HuH-7.5 (cell line): Measurements from ENCODE around the gene CPD.
"Not testable (repeated sequence)": the region's sequence is repeated elsewhere in the genome, so short reads cannot be mapped to it uniquely, and the experiment has no call there.

Experiments used
- DNase-seq: peaks from one replicate; pipeline ENCODE4 v3.0.0; 2011; ENCODE audit warnings: low spot score

CPD gene

DNA sequence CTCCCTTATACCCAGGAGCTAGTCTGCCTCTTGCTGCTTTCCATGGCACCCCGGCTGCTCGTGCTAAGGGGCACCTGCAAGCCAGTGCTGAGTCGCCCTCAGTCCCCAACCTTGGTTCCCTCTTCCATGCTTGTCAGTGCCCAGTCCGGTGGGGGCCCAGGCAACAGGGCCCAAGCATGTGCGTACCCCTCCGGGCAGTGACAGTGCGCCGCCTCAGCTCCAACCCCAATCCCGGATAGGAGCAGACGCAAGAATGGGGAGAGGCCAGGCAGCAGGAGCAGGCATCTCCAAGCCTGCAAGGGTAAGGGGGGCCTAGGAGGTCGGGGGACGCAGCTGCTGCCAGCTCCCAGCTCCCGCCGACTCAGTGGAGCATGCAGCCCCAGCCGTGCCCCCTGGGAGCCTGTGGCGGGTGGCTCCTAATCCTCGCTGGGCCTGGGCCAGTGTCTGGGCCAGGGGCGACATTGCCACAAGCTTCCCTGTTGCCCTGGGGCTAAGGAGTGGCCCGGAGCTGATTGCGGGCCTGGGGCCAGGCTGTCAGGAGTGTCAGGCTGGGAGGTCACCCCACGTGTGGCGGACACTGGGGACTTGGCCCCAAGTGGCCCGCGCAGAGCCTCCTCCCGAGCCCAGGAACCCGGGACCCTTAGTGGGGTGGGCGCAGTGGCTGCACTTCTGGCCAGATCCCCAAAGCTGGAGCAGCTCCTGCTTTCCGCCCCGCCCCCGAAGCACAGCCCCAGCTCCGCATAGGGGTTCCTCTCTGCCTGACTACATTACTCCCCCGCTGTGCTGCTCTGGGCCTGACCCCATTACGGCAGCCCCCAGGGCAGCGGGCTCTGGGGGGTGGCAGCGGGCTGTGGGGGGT, 9.8 kb downstream of the CPD start:
- no peak for DNase-seq

DNA sequence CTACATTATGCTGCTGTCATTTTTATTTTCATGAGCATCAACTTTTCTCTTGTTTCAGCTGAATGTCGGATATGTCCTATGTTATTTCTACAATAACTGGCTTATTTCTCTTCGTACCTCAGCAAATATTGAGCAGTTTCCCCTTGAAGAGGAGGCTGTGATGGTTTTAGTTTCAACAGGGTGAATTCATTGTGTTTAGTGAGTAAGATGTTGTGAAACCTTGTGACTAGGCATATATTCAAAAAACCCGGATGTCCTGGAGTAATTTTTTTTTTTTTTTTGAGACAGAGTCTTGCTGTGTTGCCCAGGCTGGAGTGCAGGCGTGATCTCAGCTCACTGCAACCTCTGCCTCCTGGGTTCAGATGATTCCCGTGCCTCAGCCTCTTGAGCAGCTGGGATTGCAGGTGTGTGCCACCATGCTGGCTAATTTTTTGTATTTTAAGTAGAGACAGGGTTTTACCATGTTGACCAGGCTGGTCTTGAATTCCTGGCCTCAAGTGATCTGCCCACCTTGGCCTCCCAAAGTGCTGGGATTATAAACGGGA, 11.1 kb downstream of the CPD start:
- DNase-seq: no peak

DNA sequence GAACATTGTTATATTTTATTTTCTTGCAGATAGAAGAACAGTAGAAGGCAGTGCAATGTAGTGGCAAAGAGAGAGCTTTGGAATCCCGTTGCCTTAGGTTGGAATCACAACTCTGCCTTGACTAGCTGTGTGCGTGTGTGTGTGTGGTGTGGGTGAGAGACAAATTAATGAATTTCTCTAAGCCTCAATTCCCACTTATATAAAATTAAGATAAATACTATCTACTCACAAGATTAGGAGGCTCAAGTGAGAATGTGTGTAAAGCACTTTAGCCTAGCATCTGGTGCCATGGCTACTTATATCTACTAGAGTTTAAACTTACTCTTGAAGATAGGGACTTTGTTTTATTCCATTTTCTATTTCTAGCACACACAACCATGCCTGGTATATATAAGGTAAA, 12.8 kb downstream of the CPD start:
- DNase-seq: no peak

GRCh38 chr17:30393491-30393890, 14.8 kb downstream of the CPD start:
- DNase-seq: no peak

DNA sequence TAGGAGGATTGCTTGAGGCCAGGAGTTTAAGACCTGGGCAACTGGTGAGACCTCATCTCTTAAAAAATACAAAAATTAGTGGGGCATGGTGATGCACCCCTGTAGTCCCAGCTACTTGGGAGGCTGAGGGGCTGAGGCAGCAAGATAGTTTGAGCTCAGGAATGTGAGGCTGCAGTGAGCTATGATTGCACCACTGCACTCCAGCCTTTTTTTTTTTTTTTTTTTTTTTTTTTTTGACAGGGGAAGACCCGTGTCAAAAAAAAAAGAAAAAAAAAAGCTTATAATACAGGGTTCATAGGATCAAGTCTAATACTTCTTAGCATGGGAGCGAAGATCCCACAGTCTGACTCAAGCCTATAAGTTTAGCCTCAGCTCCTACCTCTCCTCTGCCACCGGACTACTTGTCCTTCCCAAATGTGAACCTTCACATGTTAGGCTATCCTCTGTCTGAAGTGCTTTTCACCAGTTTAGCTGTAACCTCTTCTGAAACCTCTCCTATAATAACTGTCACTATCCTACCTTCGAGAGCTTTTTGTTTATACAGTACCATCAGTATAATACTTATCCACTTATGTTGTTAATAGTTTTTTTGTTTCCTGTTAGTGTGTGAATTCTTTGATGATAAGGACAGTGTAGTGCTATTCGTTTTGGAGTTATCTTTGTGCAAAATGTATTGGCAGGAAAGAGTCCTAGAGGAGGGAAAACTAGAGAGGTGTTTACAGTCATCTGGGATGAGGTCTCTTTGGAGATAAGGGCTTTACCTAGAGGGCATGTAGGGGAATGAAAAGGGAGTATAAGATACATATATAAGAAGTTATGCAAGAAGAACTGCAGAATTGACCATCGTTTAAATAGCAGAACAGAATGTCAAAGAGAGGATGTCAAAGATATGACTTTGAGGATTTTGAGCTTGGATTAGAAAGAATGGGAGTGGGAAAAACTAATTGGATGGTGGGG, 15.5 kb downstream of the CPD start:
- no peak for DNase-seq

DNA sequence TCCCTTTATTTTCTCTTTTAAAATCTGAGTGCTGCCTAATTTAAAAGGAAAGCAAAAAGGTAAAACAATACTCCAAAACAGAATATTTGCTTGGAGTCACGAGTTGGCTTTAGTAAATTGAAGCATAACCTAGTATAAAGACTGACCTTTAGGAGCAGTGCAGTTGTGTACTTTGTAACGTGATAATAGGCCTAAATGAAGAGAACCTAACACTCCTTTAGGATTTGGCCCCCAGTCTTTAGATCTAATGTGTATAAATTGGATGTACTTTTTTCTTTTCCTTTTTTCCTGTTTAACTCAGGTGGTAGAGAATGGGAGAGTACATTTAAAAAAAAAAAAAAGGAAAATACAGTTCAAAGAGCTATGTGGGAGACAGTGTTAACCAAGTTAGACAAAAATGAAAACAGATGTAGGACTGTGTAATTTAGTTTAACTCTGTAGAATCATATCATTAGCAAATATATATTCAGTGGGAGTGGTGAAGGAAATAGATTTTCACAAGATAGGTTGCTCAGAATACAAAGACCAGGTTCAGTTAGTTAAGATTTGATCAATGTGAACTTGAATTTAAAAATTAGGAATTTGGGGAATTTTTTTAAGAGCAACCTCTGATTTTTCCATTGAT, 16.8 kb downstream of the CPD start:
- DNase-seq: no peak

GRCh38 chr17:30396129-30396528, 17.4 kb downstream of the CPD start:
- no peak for DNase-seq

DNA sequence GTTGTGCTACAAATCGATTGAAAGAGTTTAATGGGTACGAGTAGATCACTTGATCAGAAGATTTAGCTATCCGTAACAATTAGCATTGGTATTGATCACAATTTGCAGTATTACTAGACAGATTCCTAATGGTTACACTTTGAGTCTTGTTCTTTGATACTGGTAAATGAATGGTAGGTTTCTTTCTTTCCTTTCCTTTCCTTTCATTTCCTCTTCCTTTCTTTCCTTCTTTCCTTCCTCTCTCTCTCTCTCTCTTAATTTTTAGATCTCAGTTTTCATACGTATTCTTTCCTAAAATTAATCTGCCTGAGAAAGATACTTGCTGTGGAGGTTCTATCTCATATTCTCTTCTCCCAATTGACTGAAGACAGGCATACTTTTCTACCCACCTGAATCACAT, 17.9 kb downstream of the CPD start:
- DNase-seq: no peak

DNA sequence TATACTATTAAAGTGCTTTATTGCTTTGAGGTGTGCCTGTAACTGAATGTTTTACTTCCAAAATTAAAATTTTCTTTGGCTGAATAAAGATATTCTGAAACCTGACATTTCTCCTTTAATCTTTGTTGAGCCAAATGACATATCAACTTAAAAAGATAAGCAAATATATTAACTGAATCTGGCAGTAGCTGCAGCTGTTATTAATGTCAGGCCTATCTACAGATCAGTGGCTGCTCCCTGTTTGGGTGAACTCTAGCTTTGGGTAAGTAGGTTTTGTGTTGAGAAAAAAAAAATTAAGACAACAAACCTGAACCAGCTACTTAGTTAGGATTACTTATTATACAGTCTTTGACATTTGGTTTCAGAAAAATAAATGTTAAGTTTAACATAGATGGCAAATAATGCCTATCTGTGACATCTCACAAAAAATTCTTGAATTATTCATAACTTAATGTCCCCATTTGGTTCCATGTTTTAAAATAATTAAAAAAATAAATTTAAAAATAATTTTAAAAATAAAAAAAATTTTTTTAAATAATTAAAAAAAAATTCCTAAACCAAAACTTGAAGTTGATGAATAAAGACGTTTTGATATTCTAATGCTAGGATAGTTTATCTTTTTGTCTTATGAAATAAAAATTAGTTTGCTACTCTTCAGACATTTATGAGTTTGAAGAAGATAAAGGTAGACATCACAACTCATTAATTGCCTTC, 19.8 kb downstream of the CPD start:
- DNase-seq: no peak

DNA sequence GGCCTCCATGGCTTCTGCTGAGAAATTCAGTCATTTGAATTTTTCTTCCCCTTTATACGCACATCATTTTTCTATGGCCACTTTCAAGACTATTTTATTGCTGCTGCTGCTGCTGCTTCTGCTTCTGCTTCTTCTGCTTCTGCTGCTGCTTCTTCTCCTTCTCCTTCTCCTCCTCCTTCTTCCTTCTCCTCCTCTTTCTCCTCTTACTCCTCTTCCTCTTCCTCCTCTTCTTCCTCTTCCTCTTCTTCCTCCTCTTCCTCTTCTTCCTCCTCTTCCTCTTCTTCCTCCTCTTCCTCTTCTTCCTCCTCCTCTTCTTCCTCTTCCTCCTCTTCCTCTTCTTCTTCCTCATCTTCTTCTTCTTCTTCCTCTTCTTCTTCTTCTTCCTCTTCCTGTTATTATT, 22.4 kb downstream of the CPD start:
- no peak for DNase-seq

GRCh38 chr17:30405161-30405560, 26.4 kb downstream of the CPD start:
- no peak for DNase-seq

GRCh38 chr17:30410627-30411026, 31.9 kb downstream of the CPD start:
- DNase-seq: not testable (repeated sequence)

DNA sequence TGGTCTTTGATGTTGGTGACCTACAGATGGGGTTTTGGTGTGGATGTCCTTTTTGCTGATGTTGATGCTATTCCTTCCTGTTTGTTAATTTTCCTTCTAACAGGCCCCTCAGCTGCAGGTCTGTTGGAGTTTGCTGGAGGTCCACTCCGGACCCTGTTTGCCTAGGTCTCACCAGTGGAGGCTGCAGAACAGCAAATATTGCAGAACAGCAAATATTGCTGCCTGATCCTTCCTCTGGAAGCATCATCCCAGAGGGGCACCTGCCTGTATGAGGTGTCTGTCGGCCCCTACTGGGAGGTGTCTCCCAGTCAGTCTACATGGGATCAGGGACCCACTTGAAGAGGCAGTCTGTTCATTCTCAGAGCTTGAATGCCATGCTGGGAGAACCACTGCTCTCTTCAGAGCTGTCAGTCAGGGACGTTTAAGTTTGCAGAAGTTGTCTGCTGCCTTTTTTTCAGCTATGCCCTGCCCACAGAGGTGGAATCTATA, 33.3 kb downstream of the CPD start:
- DNase-seq: not testable (repeated sequence)

DNA sequence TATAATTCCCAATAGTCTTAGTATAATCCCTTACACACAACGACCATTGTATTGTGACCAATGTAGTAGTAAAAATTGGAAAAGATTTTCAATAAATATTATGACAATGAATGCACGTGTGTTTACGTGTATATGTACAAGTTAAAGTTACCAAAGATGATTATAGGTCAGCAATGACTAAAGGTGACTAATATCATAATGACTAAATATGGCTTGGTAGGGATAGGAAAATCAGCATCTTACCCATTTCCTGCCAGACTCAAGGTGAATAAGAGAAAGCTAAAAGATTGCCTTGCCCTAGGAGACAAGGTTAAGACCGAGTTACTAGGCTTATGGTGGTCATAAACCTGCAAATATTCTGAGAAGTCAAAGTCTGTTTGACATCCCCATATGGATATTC, 34.4 kb downstream of the CPD start:
- DNase-seq: no peak

DNA sequence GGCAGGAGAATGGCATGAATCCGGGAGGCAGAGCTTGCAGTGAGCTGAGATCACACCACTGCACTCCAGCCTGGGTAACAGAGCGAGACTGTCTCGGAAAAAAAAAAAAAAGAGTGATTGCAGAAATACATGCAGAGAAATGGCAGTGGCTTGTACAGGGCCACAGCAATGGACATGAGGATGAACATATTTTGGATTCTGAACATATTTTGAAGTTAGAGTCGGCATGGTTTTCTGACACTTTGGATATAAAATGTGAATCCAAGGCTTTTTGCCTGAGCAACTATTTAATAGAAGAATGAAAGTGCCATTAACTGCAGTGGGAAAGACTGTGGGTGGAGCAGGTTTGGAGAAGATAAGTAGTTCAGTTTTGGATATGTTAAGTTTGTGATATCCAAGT, 35.8 kb downstream of the CPD start:
- no peak for DNase-seq

- no peak for DNase-seq
These were observed 36.8 kb downstream of the CPD start for GRCh38 chr17:30415491-30415890.

DNA sequence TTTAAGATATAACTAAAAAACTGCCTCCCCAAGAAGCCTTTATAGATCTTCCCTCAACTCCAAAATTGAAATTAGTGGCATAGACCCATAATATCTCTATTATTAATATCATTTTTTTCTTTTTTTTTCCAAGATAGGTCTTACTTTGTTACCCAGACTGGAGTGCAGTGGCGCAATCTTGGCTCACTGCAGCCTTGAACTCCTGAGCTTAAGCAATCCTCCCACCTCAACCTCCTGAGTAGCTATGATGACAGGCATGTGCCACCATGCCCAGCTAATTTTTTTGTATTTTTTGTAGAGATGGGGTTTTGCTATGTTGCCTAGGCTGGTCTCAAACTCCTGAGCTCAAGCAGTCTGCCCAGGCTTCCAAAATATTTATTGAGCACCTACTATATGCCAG, 39.3 kb downstream of the CPD start:
- not testable (repeated sequence) for DNase-seq

- no peak for DNase-seq
These were observed 42.9 kb downstream of the CPD start for GRCh38 chr17:30421592-30421991.

GRCh38 chr17:30422171-30422570, 43.4 kb downstream of the CPD start:
- DNase-seq: no peak

GRCh38 chr17:30424471-30424870, 45.7 kb downstream of the CPD start:
- no peak for DNase-seq

GRCh38 chr17:30426292-30426691, 47.6 kb downstream of the CPD start:
- no peak for DNase-seq
